Activated naive CD4-positive, alpha-beta T cell treated with anti-CD3 and anti-CD28 coated beads, Interleukin-2, amount 50 U/mL, for 24 hours (primary cell): ENCODE measurements around the gene HIRA.
A peak's percentile ranks its signal among the peaks of the same experiment; 100 is the strongest.
"Not testable (repeated sequence)": the region's sequence is repeated elsewhere in the genome, so short reads cannot be mapped to it uniquely, and the experiment has no call there.

Experiments
- H3K27ac Mint-ChIP-seq: one replicate; pipeline ENCODE4 v1.8.0; 2021; ENCODE audit warnings: mild to moderate bottlenecking, mixed read lengths
- H3K27me3 Mint-ChIP-seq: one replicate; pipeline ENCODE4 v1.8.0; 2021; ENCODE audit warnings: mixed read lengths
- H3K36me3 Mint-ChIP-seq: one replicate; pipeline ENCODE4 v1.8.0; 2021; ENCODE audit warnings: mixed read lengths
- H3K4me1 Mint-ChIP-seq: one replicate; pipeline ENCODE4 v1.8.0; 2021; ENCODE audit warnings: mixed read lengths
- H3K4me3 Mint-ChIP-seq: one replicate; pipeline ENCODE4 v1.8.0; 2021; ENCODE audit warnings: mild to moderate bottlenecking, mixed read lengths
- H3K9me3 Mint-ChIP-seq: one replicate; pipeline ENCODE4 v1.8.0; 2021; ENCODE audit warnings: mixed read lengths

The HIRA gene

DNA sequence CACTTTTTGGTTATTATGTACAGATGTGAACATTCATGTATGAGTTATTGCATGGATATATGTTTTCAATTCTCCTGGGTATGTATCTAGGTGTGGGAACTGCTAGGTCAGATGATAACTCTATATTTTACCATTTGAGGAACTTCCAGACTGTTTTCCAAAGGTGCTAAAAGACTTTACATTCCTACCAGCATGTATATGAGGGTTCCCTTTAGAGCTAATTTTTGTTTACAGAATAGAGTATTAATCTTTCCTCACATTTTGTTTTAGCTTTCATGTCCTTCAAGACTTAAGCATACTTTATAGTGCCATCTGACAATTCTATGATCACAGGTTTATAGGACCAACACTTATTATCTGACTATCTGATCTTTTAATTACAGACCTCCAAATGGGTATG, 59.6 kb downstream of the HIRA start:
- Mint-ChIP-seq H3K4me1 (no peaks in the 10 kb centered on the region), H3K9me3 (no peaks in the 10 kb centered on the region), H3K36me3 (peaks cover 9% of the 10 kb centered on the region), H3K27ac (no peak overlapping the region), H3K27me3 (no peaks in the 10 kb centered on the region), H3K4me3 (no peak overlapping the region)

- Mint-ChIP-seq H3K27ac (no peak overlapping the region), H3K9me3 (no peaks in the 10 kb centered on the region), H3K4me1 (no peaks in the 10 kb centered on the region), H3K4me3 (no peak overlapping the region), H3K36me3 (peaks cover 5% of the 10 kb centered on the region), H3K27me3 (no peaks in the 10 kb centered on the region)
Observed at GRCh38 chr22:19368876-19369275, 62.7 kb downstream of the HIRA start.

- Mint-ChIP-seq H3K4me1 (no peaks in the 10 kb centered on the region), H3K36me3 (peaks cover 5% of the 10 kb centered on the region), H3K27ac (no peak overlapping the region), H3K4me3 (no peak overlapping the region), H3K27me3 (no peaks in the 10 kb centered on the region), H3K9me3 (no peaks in the 10 kb centered on the region)
Observed at GRCh38 chr22:19367763-19368367, 63.7 kb downstream of the HIRA start.

- H3K27me3 Mint-ChIP-seq, H3K36me3 Mint-ChIP-seq, H3K4me3 Mint-ChIP-seq, H3K9me3 Mint-ChIP-seq, H3K4me1 Mint-ChIP-seq, H3K27ac Mint-ChIP-seq: not testable (repeated sequence)
Observed at GRCh38 chr22:19363541-19363940, 68.0 kb downstream of the HIRA start.

DNA sequence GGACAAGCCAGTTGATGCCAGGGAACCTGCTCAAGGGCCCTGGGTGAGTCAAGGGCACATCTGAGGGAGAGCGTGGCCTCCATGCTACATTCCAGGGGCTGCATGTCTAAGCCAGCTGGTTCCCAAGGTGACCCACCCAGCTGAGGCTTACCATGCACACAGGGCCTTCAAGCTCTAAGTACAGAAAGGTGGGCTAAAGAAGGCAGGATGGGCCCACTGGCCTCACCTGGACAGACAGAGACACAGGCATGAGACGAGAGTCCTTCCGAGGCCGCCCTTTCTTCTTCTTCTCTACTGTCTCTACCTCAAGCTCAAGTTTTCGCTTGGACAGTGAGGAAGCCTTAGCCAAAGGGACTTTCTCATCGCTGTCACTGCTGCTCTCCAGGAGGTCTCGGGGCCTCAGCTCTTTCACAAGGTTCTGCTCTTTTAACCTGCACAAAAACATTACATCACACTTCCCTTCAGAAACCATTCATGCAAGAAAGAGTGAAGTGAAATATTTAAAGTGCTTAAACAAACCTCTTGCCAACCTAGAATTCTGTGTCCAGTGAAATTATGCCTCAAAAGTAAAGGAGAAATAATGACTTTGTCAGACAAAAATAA, 69.9 kb downstream of the HIRA start:
- Mint-ChIP-seq H3K4me1 (no peaks in the 10 kb centered on the region), H3K27ac (no peak overlapping the region), H3K9me3 (no peaks in the 10 kb centered on the region), H3K36me3 (peaks cover 9% of the 10 kb centered on the region), H3K27me3 (no peaks in the 10 kb centered on the region), H3K4me3 (no peak overlapping the region)

DNA sequence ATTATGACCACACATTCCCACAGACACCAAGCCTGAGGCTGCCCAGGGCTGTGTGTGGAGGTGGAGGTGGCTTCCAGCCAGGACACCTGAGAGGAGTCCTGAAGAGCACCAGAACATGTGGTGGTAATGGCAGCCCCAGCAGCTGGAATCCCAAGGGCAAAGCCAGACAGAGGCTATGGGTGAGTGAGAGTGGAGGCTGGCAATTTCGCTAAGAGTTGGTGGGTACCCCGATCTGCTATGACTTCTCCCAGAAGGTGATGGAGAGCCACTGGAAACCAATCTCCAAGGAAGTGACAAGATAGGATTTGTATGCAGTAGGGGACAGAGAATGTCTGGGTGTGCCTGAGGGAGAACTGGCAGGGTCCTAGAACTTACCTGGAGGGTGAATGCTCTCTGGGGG, 70.7 kb downstream of the HIRA start:
- Mint-ChIP-seq H3K4me3 (no peak overlapping the region), H3K4me1 (no peaks in the 10 kb centered on the region), H3K27me3 (no peaks in the 10 kb centered on the region), H3K27ac (no peak overlapping the region), H3K9me3 (no peaks in the 10 kb centered on the region), H3K36me3 (peaks cover 6% of the 10 kb centered on the region)

- Mint-ChIP-seq H3K4me3 (no peak overlapping the region), H3K27me3 (no peaks in the 10 kb centered on the region), H3K36me3 (peaks cover 6% of the 10 kb centered on the region), H3K4me1 (no peaks in the 10 kb centered on the region), H3K27ac (no peak overlapping the region), H3K9me3 (no peaks in the 10 kb centered on the region)
Observed at GRCh38 chr22:19360300-19360792, 71.2 kb downstream of the HIRA start.

DNA sequence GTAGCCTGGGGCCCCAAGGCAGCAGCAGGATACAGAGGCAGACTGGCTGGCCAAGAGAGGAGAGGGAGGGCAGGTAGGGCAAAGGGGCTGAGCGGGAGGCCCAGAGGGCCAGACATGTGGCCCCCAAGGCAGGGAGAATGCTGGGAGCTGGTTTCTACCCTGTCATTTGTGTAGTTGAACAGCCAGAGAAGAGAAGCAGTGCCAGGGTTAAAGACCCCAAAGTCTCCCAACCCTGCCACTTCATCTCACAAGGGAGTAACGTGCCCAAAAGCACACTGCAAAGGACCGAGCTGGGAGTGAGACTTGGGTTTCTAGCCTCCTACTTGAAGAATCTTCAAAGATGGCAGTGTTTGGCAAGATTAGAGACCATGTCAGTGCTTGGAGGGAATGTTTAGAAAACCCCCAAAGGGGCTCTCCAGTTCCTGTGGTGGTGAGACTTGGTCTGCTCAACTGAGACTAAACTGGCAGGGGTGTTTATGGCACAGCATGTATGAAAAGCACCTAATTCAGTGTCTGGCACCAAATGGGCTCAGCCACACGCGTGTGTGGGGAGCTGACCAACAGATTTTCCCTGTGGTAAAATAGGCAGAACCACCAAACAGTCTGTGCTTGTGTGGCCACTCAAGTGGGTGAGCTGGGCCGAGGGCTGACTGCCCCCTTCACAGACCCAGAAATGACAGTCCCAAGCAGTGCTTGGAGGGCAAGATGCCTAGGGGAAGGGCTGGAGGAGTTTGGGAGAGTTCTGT, 71.8 kb downstream of the HIRA start:
- Mint-ChIP-seq H3K4me1 (no peaks in the 10 kb centered on the region), H3K4me3 (no peak overlapping the region), H3K9me3 (no peaks in the 10 kb centered on the region), H3K36me3 (peaks cover 6% of the 10 kb centered on the region), H3K27me3 (no peaks in the 10 kb centered on the region), H3K27ac (no peak overlapping the region)

DNA sequence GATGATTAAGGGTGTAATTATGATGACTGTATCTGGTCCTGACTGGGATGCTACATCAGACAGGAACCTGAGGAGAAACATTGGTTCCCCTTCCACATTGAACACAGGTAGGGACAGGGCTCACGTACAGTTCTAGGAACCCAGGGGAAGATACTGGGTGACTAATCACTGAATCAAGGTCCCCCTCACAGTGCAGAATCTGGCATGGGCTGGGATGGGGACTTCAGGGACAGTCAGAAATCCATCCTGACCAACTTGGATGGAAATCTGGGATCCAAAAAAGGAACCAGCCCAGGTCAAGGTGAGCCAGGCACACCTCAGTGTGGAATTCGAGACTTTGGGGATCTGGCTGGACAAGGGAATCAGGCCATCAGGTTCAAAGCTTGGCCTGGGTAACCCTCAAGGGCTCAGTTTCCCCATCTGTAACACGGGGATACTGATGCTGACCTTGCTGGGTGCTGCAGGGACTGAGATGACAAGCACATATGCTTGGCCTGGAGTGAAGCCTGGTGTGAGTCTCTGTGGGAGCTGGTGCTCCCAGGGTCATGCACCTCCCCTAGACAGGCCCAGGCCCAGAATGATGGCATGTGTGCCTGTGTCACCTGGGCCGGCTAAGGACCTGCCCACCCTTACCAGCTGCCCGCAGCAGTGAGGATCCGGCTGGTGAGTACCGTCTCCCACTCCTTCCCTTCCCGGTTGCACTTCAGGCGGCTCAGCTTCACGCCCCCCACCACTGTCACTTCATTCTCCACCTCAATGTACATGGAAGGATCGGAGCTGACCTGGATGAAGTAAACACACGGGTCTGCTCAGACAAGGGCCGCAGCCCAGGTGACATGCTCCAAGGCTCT, 72.6 kb downstream of the HIRA start:
- no peak overlapping the region for H3K27ac Mint-ChIP-seq
- H3K27me3 Mint-ChIP-seq = no peaks in the 10 kb centered on the region
- H3K9me3 Mint-ChIP-seq = no peaks in the 10 kb centered on the region
- peaks cover 4% of the 10 kb centered on the region for H3K36me3 Mint-ChIP-seq
- H3K4me1 Mint-ChIP-seq = no peaks in the 10 kb centered on the region
- no peak overlapping the region for H3K4me3 Mint-ChIP-seq

- Mint-ChIP-seq H3K27me3 (no peaks in the 10 kb centered on the region), H3K36me3 (peaks cover 4% of the 10 kb centered on the region), H3K4me3 (no peak overlapping the region), H3K9me3 (no peaks in the 10 kb centered on the region), H3K27ac (no peak overlapping the region), H3K4me1 (no peaks in the 10 kb centered on the region)
Observed at GRCh38 chr22:19358195-19358594, 73.3 kb downstream of the HIRA start.

GRCh38 chr22:19357270-19358105, 74.0 kb downstream of the HIRA start:
- H3K27me3 Mint-ChIP-seq = no peaks in the 10 kb centered on the region
- no peaks in the 10 kb centered on the region for H3K9me3 Mint-ChIP-seq
- H3K27ac Mint-ChIP-seq = no peak overlapping the region
- no peaks in the 10 kb centered on the region for H3K4me1 Mint-ChIP-seq
- H3K36me3 Mint-ChIP-seq = peaks cover 4% of the 10 kb centered on the region
- no peak overlapping the region for H3K4me3 Mint-ChIP-seq

DNA sequence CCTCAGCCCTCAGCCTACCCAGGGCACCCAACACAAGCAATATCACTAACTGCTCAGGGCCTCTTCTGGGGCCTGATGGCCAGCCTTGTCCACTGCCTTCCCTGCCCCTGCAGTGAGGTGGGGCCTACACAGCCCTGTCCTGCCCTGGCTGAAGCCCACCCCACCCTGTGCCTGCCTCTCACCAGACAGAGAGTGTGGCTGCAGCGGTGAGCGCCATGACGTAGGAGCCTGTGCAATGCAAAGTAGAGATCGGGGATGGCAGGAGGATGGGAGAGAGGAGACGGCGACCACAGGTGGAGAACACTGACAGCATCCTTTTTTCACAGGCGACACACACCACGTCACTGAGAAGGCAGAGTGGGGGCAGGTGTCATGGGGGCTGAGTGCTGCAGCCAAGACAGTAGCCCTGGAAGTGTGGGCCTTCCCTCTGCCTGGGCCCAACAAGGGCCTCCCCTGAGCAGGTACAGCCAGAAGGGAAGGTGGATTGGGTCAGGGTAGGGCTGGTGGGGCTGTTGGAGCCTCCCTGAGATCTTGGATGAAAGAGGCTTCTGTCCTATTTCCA, 74.7 kb downstream of the HIRA start:
- Mint-ChIP-seq H3K27ac (no peak overlapping the region), H3K36me3 (peaks cover 11% of the 10 kb centered on the region), H3K4me1 (no peaks in the 10 kb centered on the region), H3K9me3 (no peaks in the 10 kb centered on the region), H3K27me3 (no peaks in the 10 kb centered on the region), H3K4me3 (no peak overlapping the region)

GRCh38 chr22:19355413-19356157, 75.9 kb downstream of the HIRA start:
- peaks cover 15% of the 10 kb centered on the region for H3K36me3 Mint-ChIP-seq
- H3K27ac Mint-ChIP-seq = peak overlapping the region; percentile 24
- H3K4me3 Mint-ChIP-seq = no peak overlapping the region
- no peaks in the 10 kb centered on the region for H3K4me1 Mint-ChIP-seq
- H3K9me3 Mint-ChIP-seq = no peaks in the 10 kb centered on the region
- no peaks in the 10 kb centered on the region for H3K27me3 Mint-ChIP-seq

DNA sequence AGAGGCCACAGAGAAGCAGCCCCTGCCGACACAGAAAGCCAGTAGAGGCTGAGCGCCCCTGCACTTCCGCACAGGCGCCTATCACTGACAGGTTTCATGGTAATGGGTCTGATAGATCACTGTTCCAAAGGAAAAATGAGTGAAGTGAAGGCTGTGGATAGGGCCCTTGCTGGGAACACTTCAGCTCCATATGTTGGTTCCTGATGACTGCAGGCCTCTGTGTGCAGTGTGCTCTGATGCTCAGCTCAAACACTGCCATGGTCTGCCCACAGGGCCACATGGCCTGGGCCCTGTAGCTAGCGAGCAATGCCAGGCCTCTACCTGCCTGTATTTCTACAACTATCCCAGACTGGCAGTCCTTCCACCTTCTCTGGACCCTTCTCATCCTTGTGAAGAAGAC, 77.3 kb downstream of the HIRA start:
- H3K27ac Mint-ChIP-seq = peak overlapping the region; percentile 46

More for the DNA sequence above, 77.3 kb downstream of the HIRA start:
- no peaks in the 10 kb centered on the region for H3K27me3 Mint-ChIP-seq
- H3K9me3 Mint-ChIP-seq = no peaks in the 10 kb centered on the region
- H3K4me3 Mint-ChIP-seq = no peak overlapping the region
- peaks cover 25% of the 10 kb centered on the region for H3K36me3 Mint-ChIP-seq
- no peaks in the 10 kb centered on the region for H3K4me1 Mint-ChIP-seq
